ENCODE results near the gene RPS27A.
"Not testable (repeated sequence)": the region's sequence is repeated elsewhere in the genome, so short reads cannot be mapped to it uniquely, and the experiment has no call there.

The RPS27A gene

GRCh38 chr2:55239656-55240222 lies 7.3 kb downstream of the RPS27A start:
- DNase-seq (ENCODE audit: low read depth in 2 of 2) = no peak

- not testable (repeated sequence) for DNase-seq (ENCODE audit: low read depth in 2 of 2)
Measured at GRCh38 chr2:55241582-55241981, 9.1 kb downstream of the RPS27A start.

GRCh38 chr2:55242617-55243016 lies 10.1 kb downstream of the RPS27A start:
- DNase-seq (ENCODE audit: low read depth in 2 of 2) = no peak

- no peak for DNase-seq (ENCODE audit: low read depth in 2 of 2)
Measured at GRCh38 chr2:55245411-55245810, 12.9 kb downstream of the RPS27A start.

- DNase-seq (ENCODE audit: low read depth in 2 of 2) = no peak
Measured at GRCh38 chr2:55247025-55247424, 14.5 kb downstream of the RPS27A start.

GRCh38 chr2:55252832-55253231 lies 20.3 kb downstream of the RPS27A start:
- DNase-seq (ENCODE audit: low read depth in 2 of 2) = no peak

GRCh38 chr2:55259586-55259985 lies 27.1 kb downstream of the RPS27A start:
- not testable (repeated sequence) for DNase-seq (ENCODE audit: low read depth in 2 of 2)

- no peak for DNase-seq (ENCODE audit: low read depth in 2 of 2)
Measured at GRCh38 chr2:55268288-55268906, 35.9 kb downstream of the RPS27A start.

- peak; percentile 89 to 91 for DNase-seq (ENCODE audit: low read depth in 2 of 2)
Measured at GRCh38 chr2:55268907-55269644, 36.6 kb downstream of the RPS27A start, which contains the start of gene MTIF2. Gene MTIF2, minus strand, starts transcription at chr2:55269231. Its CDS starts 5,373 bp downstream, at chr2:55263858.

GRCh38 chr2:55269645-55269990 lies 37.1 kb downstream of the RPS27A start:
- no peak for DNase-seq (ENCODE audit: low read depth in 2 of 2)

- DNase-seq (ENCODE audit: low read depth in 2 of 2) = not testable (repeated sequence)
Measured at GRCh38 chr2:55274346-55274745, 41.9 kb downstream of the RPS27A start.

GRCh38 chr2:55277310-55277709 lies 44.8 kb downstream of the RPS27A start:
- DNase-seq (ENCODE audit: low read depth in 2 of 2) = no peak

GRCh38 chr2:55279214-55279835 lies 46.8 kb downstream of the RPS27A start:
- DNase-seq (ENCODE audit: low read depth in 2 of 2) = not testable (repeated sequence)

GRCh38 chr2:55279859-55280424 lies 47.5 kb downstream of the RPS27A start:
- DNase-seq (ENCODE audit: low read depth in 2 of 2) = not testable (repeated sequence)

GRCh38 chr2:55280851-55281546 lies 48.5 kb downstream of the RPS27A start:
- not testable (repeated sequence) for DNase-seq (ENCODE audit: low read depth in 2 of 2)

- peak; percentile 80 to 83 for DNase-seq (ENCODE audit: low read depth in 2 of 2)
Measured at GRCh38 chr2:55282110-55282917, 49.8 kb downstream of the RPS27A start.

GRCh38 chr2:55283083-55283482 lies 50.6 kb downstream of the RPS27A start:
- no peak for DNase-seq (ENCODE audit: low read depth in 2 of 2)

Measured in stimulated activated CD8-positive, alpha-beta memory T cell treated with anti-CD3 and anti-CD28 coated beads, Interleukin-2, amount 100 ng/mL, for 48 hours (primary cell).